Caco-2 (cell line): ENCODE measurements around the gene CLINT1. TPM values are rescaled to one million over a fixed set of nuclear protein-coding genes. Genes with fewer than 3 reads are reported as not detected.

Source experiments
- BruUV-seq: library from RNA; stranded (reverse); fragments of 400-500 nt; replicated peaks from 2 replicates; lab custom pipeline; 2021; lab: Mats Ljungman, UMichigan
- CTCF ChIA-PET: fragments of 300-600 bp; sonication (Branson Sonifier 250); formaldehyde crosslinking; loops from one replicate; lab custom pipeline; 2022; ENCODE audit warnings: antibody characterized with exemption; lab: Charles Lee
- POLR2A ChIA-PET: fragments of 300-600 bp; sonication (Branson Sonifier 250); formaldehyde crosslinking; loops from one replicate; lab custom pipeline; 2022; ENCODE audit warnings: antibody characterized with exemption; lab: Charles Lee
- DNase-seq, 2 experiments: peaks; one replicate each; pipeline versions ENCODE4 v3.0.0 to v3.0.0-alpha.2; 2020 to 2022
- H3K27me3 ChIP-seq: replicated peaks from 2 replicates; pipeline ENCODE4 v1.6.0; 2011; ENCODE audit warnings: low read length; ENCODE audit not compliant: control insufficient read depth, insufficient read depth
- H3K36me3 ChIP-seq: 2 replicates; pipeline ENCODE4 v1.5.1; 2011; ENCODE audit warnings: low read length; ENCODE audit not compliant: control insufficient read depth, insufficient read depth
- H3K4me1 ChIP-seq: fragments of 250-450 bp; sonication (Bioruptor Pico); 2 replicates; pipeline ENCODE4 v1.5.1; 2020; ENCODE audit warnings: mild to moderate bottlenecking
- H3K4me3 ChIP-seq: 2 replicates; pipeline ENCODE4 v1.5.1; 2011; ENCODE audit warnings: low read depth, mild to moderate bottlenecking, control low read depth, low read length
- H3K9me3 ChIP-seq: fragments of 250-450 bp; sonication (Bioruptor Pico); 2 replicates; pipeline ENCODE4 v1.5.1; 2020; ENCODE audit warnings: mild to moderate bottlenecking, moderate library complexity
- H3K27ac Mint-ChIP-seq: one replicate; pipeline ENCODE4 v1.8.0; 2022; ENCODE audit warnings: mixed read lengths; ENCODE audit not compliant: unreplicated experiment
- H3K27me3 Mint-ChIP-seq: one replicate; pipeline ENCODE4 v1.8.0; 2022; ENCODE audit warnings: mixed read lengths; ENCODE audit not compliant: insufficient read depth, unreplicated experiment
- H3K36me3 Mint-ChIP-seq: one replicate; pipeline ENCODE4 v1.8.0; 2022; ENCODE audit warnings: mild to moderate bottlenecking, mixed read lengths; ENCODE audit not compliant: insufficient read depth, unreplicated experiment
- H3K4me1 Mint-ChIP-seq: one replicate; pipeline ENCODE4 v1.8.0; 2022; ENCODE audit warnings: low read depth, mixed read lengths; ENCODE audit not compliant: unreplicated experiment
- H3K4me3 Mint-ChIP-seq: one replicate; pipeline ENCODE4 v1.8.0; 2022; ENCODE audit warnings: mild to moderate bottlenecking, moderate library complexity, mixed read lengths; ENCODE audit not compliant: unreplicated experiment
- H3K9me3 Mint-ChIP-seq: one replicate; pipeline ENCODE4 v1.8.0; 2022; ENCODE audit warnings: mixed read lengths; ENCODE audit not compliant: unreplicated experiment
- intact Hi-C: fragments of 100-400 bp; cut with micrococcal nuclease; formaldehyde crosslinking; loops from one replicate; pipeline ENCODE4 v1.10.0; 2022; ENCODE audit not compliant: unreplicated experiment
- total RNA-seq: library from RNA; stranded (reverse); gene quantifications from 2 replicates; pipeline ENCODE4 v1.2.3, GENCODE V29; 2022
- TF ChIP-seq, protein P1 (sequence below), 2 experiments: fragments of 200-600 bp in 1 of 2; IDR thresholded peaks; 1 replicate in 1 of 2; 2 replicates in 1 of 2; pipeline versions ENCODE4 v1.5.1 to v1.8.0; 2011 to 2022; ENCODE audit warnings: antibody characterized with exemption in 1 of 2, control low read depth in 1 of 2, inconsistent platforms in 1 of 2, low read depth in 1 of 2, low read length in 1 of 2, mild to moderate bottlenecking in 1 of 2, moderate library complexity in 1 of 2; ENCODE audit not compliant: insufficient read depth in 1 of 2, severe bottlenecking in 1 of 2, unreplicated experiment in 1 of 2

Gene CLINT1
- total RNA-seq, 1 experiment from 2014 or later, result 88.7 TPM

DNA sequence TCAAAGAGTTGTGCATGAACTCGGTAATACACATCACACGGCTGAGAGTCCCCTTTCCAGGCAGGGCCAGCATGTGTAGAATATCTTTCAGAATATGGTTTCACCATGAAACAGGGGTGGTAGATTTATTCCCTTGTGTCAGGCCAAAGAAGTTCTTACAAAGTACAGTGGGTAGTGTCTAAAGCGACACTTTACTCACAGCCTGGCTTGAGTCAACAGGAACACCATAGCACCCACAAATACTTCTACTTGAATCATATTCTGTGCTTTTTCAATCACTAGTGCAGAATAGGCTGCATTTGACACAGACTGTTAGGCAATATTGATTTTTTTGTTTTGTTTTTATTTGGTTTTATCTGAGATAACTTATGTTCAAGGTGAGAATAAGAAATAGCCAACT is 102.8 kb downstream of the CLINT1 start:
- TF ChIP-seq, protein P1, sequence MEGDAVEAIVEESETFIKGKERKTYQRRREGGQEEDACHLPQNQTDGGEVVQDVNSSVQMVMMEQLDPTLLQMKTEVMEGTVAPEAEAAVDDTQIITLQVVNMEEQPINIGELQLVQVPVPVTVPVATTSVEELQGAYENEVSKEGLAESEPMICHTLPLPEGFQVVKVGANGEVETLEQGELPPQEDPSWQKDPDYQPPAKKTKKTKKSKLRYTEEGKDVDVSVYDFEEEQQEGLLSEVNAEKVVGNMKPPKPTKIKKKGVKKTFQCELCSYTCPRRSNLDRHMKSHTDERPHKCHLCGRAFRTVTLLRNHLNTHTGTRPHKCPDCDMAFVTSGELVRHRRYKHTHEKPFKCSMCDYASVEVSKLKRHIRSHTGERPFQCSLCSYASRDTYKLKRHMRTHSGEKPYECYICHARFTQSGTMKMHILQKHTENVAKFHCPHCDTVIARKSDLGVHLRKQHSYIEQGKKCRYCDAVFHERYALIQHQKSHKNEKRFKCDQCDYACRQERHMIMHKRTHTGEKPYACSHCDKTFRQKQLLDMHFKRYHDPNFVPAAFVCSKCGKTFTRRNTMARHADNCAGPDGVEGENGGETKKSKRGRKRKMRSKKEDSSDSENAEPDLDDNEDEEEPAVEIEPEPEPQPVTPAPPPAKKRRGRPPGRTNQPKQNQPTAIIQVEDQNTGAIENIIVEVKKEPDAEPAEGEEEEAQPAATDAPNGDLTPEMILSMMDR (IDR thresholded peaks at IDR 0.05; ENCODE audit: insufficient read depth in 1 of 2, low read depth in 1 of 2, low read length in 1 of 2, severe bottlenecking in 1 of 2, unreplicated experiment in 1 of 2), result no peak
- Histone ChIP-seq H3K4me3 (no peak overlapping the region), H3K4me1 (no peaks in the 10 kb centered on the region), H3K9me3 (no peaks in the 10 kb centered on the region), H3K27me3 (no peaks in the 10 kb centered on the region), H3K36me3 (peaks cover 3% of the 10 kb centered on the region; the same call in 1 of the 2 replicates)
- intact Hi-C loops, result no loop called here
- ChIA-PET POLR2A (no interaction called here), CTCF (no interaction called here)
- no TSS peak for BruUV-seq
- no peak for DNase-seq
- H3K27me3 Mint-ChIP-seq, result no peaks in the 10 kb centered on the region
- H3K36me3 Mint-ChIP-seq, result no peaks in the 10 kb centered on the region
- H3K4me3 Mint-ChIP-seq, result no peak overlapping the region
- no peaks in the 10 kb centered on the region for H3K9me3 Mint-ChIP-seq
- H3K4me1 Mint-ChIP-seq, result no peaks in the 10 kb centered on the region
- H3K27ac Mint-ChIP-seq, result no peak overlapping the region

DNA sequence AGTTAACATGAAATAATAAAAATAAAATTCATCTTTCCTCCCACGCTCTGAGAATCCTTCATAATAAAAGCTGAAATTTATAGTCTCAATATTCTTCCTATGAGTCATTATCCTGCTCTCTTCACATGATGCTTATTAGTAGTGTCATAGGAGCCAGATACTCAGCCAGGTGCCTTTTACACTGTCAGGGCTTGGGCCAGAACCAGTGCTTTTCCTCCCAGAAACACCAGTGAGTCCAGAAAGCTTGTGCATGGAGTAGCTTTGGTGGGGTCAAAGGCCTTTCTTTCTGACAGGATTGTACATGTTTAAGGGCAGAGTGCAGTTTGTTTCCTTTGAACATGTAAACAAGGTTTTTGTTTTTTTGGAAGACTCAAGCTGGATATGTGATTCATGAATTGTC is 108.6 kb downstream of the CLINT1 start:
- H3K4me1 ChIP-seq, result no peaks in the 10 kb centered on the region

DNA sequence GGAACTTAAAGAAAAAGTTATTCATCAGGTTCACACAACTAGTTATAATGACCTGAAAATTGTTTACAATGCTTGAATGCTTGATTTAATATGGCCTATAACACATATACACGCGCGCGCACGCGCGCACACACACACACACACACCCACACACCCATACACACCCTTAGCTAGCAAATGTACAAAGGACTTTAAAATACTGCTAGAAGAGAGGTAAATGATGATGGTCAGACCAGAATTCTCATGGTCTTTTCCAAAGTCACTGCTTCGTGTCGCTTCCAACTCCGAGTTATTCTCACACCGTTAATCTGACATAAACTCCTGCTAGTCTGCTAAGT is 109.5 kb downstream of the CLINT1 start:
- Mint-ChIP-seq H3K9me3 (no peaks in the 10 kb centered on the region), H3K27ac (no peak overlapping the region), H3K36me3 (no peaks in the 10 kb centered on the region), H3K4me3 (no peak overlapping the region), H3K27me3 (no peaks in the 10 kb centered on the region), H3K4me1 (peaks cover 4% of the 10 kb centered on the region)
- no peak for DNase-seq
- intact Hi-C loops, result loop anchor here (10.0 kb wide), 1 partner anchor 385 kb away; no protein-coding TSS in a partner anchor
- H3K4me1 ChIP-seq, result 0 out of 2 replicates have a peak, but pooled peaks cover 4% of the 10 kb centered on the region
- TF ChIP-seq, protein P1 (IDR thresholded peaks at IDR 0.05; ENCODE audit: insufficient read depth in 1 of 2, low read depth in 1 of 2, low read length in 1 of 2, severe bottlenecking in 1 of 2, unreplicated experiment in 1 of 2), result no peak
- H3K9me3 ChIP-seq, result no peaks in the 10 kb centered on the region
- CTCF ChIA-PET, result interaction anchor here (1.2 kb wide), 1 partner anchor 1357 kb away, joined by 3 read pairs; no protein-coding TSS in a partner anchor
- no TSS peak for BruUV-seq
- POLR2A ChIA-PET, result no interaction called here
- peaks cover 2% of the 10 kb centered on the region; the same call in 1 of the 2 replicates for H3K36me3 ChIP-seq
- no peak overlapping the region for H3K4me3 ChIP-seq
- no peaks in the 10 kb centered on the region for H3K27me3 ChIP-seq

More for the DNA sequence above, 108.6 kb downstream of the CLINT1 start:
- intact Hi-C loops, result no loop called here
- POLR2A ChIA-PET, result no interaction called here
- TF ChIP-seq, protein P1 (IDR thresholded peaks at IDR 0.05; ENCODE audit: insufficient read depth in 1 of 2, low read depth in 1 of 2, low read length in 1 of 2, severe bottlenecking in 1 of 2, unreplicated experiment in 1 of 2), result no peak
- H3K27me3 Mint-ChIP-seq, result no peaks in the 10 kb centered on the region
- CTCF ChIA-PET, result no interaction called here
- no peaks in the 10 kb centered on the region for H3K36me3 Mint-ChIP-seq
- H3K4me1 Mint-ChIP-seq, result no peaks in the 10 kb centered on the region
- H3K9me3 Mint-ChIP-seq, result no peaks in the 10 kb centered on the region
- no TSS peak for BruUV-seq
- H3K4me3 Mint-ChIP-seq, result no peak overlapping the region
- Histone ChIP-seq H3K4me3 (no peak overlapping the region), H3K27me3 (no peaks in the 10 kb centered on the region), H3K36me3 (peaks cover 2% of the 10 kb centered on the region; the same call in 1 of the 2 replicates), H3K9me3 (no peaks in the 10 kb centered on the region)
- H3K27ac Mint-ChIP-seq, result no peak overlapping the region
- DNase-seq, result no peak
